ENCODE results near the gene SPEM1.

DNA sequence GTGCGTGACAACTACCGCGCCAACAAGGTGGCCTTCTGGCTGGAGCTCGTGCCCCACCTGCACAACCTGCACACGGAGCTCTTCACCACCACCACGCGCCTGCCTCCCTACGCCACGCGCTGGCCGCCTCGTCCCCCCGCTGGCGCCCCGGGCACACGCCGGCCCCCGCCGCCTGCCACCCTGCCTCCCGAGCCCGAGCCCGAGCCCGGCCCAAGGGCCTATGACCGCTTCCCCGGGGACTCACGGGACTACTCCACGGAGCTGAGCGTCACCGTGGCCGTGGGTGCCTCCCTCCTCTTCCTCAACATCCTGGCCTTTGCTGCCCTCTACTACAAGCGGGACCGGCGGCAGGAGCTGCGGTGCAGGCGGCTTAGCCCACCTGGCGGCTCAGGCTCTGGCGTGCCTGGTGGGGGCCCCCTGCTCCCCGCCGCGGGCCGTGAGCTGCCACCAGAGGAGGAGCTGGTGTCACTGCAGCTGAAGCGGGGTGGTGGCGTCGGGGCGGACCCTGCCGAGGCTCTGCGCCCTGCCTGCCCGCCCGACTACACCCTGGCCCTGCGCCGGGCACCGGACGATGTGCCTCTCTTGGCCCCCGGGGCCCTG lies 3.0 kb upstream of the SPEM1 start:
- TF ChIP-seq, protein P1, sequence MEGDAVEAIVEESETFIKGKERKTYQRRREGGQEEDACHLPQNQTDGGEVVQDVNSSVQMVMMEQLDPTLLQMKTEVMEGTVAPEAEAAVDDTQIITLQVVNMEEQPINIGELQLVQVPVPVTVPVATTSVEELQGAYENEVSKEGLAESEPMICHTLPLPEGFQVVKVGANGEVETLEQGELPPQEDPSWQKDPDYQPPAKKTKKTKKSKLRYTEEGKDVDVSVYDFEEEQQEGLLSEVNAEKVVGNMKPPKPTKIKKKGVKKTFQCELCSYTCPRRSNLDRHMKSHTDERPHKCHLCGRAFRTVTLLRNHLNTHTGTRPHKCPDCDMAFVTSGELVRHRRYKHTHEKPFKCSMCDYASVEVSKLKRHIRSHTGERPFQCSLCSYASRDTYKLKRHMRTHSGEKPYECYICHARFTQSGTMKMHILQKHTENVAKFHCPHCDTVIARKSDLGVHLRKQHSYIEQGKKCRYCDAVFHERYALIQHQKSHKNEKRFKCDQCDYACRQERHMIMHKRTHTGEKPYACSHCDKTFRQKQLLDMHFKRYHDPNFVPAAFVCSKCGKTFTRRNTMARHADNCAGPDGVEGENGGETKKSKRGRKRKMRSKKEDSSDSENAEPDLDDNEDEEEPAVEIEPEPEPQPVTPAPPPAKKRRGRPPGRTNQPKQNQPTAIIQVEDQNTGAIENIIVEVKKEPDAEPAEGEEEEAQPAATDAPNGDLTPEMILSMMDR (conservative IDR thresholded peaks at IDR 0.05), result no peak
- TF ChIP-seq EZH2 (IDR thresholded peaks at IDR 0.05; ENCODE audit: low read depth), result no peak

All from PC-9 (cell line).